Gastroesophageal sphincter (tissue), 3 donors: ENCODE measurements around the gene IRF8.

Experiments
- POLR2A ChIP-seq, 2 donors: fragments of 450-650 bp; IDR thresholded peaks; one replicate each; pipeline ENCODE4 v1.6.1; 2017; ENCODE audit warnings: antibody characterized with exemption in 2 of 2, mild to moderate bottlenecking in 2 of 2, moderate library complexity in 1 of 2
- POLR2AphosphoS5 ChIP-seq: sonication (generic); formaldehyde crosslinking; IDR thresholded peaks from one replicate; pipeline ENCODE4 v1.6.1; 2017; ENCODE audit warnings: antibody characterized with exemption
- TF ChIP-seq, protein P1 (sequence below), 4 experiments: fragments of 200-600 bp in 2 of 4; fragments of 450-650 bp in 2 of 4; sonication (generic) in 1 of 4; IDR thresholded peaks; one replicate each; pipeline ENCODE4 v1.5.1; 2017 to 2019; ENCODE audit warnings: antibody characterized with exemption in 4 of 4, mild to moderate bottlenecking in 2 of 4, moderate library complexity in 2 of 4

DNA sequence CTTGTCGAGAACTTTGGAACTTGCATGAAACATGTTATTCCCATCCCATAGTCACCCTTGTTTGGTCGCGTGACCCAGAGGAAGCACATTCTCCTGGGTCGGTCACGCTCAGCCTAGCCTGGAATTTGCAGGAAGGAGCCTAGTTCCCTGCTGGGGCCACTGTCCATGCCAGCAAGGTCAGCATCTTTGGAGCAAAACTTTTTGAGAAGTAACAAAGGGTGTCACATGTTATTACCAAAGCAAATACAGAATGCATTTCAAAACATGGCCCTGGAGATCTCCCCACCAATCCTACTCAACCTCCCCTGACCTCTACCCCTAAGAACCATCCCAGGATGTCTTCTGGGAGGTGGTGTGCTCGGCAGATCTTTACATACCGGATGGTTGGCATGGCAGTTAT lies 26.2 kb upstream of the IRF8 start:
- TF ChIP-seq POLR2A (IDR thresholded peaks at IDR 0.05) (no peak), POLR2AphosphoS5 (no peak)
- TF ChIP-seq, protein P1, sequence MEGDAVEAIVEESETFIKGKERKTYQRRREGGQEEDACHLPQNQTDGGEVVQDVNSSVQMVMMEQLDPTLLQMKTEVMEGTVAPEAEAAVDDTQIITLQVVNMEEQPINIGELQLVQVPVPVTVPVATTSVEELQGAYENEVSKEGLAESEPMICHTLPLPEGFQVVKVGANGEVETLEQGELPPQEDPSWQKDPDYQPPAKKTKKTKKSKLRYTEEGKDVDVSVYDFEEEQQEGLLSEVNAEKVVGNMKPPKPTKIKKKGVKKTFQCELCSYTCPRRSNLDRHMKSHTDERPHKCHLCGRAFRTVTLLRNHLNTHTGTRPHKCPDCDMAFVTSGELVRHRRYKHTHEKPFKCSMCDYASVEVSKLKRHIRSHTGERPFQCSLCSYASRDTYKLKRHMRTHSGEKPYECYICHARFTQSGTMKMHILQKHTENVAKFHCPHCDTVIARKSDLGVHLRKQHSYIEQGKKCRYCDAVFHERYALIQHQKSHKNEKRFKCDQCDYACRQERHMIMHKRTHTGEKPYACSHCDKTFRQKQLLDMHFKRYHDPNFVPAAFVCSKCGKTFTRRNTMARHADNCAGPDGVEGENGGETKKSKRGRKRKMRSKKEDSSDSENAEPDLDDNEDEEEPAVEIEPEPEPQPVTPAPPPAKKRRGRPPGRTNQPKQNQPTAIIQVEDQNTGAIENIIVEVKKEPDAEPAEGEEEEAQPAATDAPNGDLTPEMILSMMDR (IDR thresholded peaks at IDR 0.05), result no peak
